HepG2 (cell line): Measurements from ENCODE around the gene RTF1.

ENCODE experiments used
- GABPA ChIP-seq, 2 experiments: IDR thresholded peaks; 2 replicates each; pipeline ENCODE4 v1.6.1; 2011 to 2016; ENCODE audit warnings: low read depth in 2 of 2, low read length in 1 of 2, missing biosample characterization in 1 of 2, missing genetic modification characterization in 1 of 2
- NFE2 ChIP-seq: sonication (generic); formaldehyde crosslinking; IDR thresholded peaks from 2 replicates; pipeline ENCODE4 v1.4.0; 2020; ENCODE audit warnings: missing genetic modification reagents
- POLR2AphosphoS5 ChIP-seq: IDR thresholded peaks from 2 replicates; pipeline ENCODE4 v1.6.1; 2012; ENCODE audit warnings: low read depth, low read length
- TF ChIP-seq, protein P1 (sequence below): sonication (generic); formaldehyde crosslinking; IDR thresholded peaks from 2 replicates; pipeline ENCODE4 v1.5.0; 2020; ENCODE audit warnings: mild to moderate bottlenecking, missing genetic modification reagents, moderate library complexity
- TF ChIP-seq, protein P2 (sequence below), 2 experiments: sonication (generic) in 1 of 2; formaldehyde crosslinking in 1 of 2; IDR thresholded peaks; 2 replicates each; pipeline versions ENCODE4 v1.6.1 to v1.9.0; 2014 to 2022; ENCODE audit warnings: antibody characterized with exemption in 1 of 2, borderline replicate concordance in 1 of 2, inconsistent platforms in 1 of 2, low read depth in 1 of 2, missing genetic modification reagents in 1 of 2

DNA sequence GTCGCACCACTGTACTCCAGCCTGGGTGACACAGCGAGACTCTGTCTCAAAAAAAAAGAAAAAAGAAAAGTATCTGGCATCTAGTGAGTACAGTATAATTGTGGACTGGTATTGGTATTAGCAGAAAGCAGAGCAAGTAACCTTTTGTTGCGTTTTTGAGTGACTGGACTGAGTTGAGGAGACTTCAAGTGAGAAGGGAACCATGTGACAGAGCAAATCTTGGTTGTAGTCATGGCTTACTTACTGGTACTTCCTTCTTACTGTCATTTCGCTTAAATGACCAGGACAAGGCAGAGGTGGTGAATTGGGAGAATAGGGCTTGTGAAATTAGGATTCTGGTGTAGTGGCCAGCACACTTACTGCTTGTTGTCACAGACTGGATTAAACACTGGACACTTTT lies 20.6 kb downstream of the RTF1 start:
- TF ChIP-seq, protein P1, sequence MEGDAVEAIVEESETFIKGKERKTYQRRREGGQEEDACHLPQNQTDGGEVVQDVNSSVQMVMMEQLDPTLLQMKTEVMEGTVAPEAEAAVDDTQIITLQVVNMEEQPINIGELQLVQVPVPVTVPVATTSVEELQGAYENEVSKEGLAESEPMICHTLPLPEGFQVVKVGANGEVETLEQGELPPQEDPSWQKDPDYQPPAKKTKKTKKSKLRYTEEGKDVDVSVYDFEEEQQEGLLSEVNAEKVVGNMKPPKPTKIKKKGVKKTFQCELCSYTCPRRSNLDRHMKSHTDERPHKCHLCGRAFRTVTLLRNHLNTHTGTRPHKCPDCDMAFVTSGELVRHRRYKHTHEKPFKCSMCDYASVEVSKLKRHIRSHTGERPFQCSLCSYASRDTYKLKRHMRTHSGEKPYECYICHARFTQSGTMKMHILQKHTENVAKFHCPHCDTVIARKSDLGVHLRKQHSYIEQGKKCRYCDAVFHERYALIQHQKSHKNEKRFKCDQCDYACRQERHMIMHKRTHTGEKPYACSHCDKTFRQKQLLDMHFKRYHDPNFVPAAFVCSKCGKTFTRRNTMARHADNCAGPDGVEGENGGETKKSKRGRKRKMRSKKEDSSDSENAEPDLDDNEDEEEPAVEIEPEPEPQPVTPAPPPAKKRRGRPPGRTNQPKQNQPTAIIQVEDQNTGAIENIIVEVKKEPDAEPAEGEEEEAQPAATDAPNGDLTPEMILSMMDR (CRISPR knock-in tag): no peak
- TF ChIP-seq GABPA (IDR thresholded peaks at IDR 0.05; ENCODE audit: low read depth, low read length) (no peak), GABPA (CRISPR knock-in tag; IDR thresholded peaks at IDR 0.05; ENCODE audit: low read depth) (no peak), NFE2 (no peak), POLR2AphosphoS5 (no peak)
- TF ChIP-seq, protein P2, sequence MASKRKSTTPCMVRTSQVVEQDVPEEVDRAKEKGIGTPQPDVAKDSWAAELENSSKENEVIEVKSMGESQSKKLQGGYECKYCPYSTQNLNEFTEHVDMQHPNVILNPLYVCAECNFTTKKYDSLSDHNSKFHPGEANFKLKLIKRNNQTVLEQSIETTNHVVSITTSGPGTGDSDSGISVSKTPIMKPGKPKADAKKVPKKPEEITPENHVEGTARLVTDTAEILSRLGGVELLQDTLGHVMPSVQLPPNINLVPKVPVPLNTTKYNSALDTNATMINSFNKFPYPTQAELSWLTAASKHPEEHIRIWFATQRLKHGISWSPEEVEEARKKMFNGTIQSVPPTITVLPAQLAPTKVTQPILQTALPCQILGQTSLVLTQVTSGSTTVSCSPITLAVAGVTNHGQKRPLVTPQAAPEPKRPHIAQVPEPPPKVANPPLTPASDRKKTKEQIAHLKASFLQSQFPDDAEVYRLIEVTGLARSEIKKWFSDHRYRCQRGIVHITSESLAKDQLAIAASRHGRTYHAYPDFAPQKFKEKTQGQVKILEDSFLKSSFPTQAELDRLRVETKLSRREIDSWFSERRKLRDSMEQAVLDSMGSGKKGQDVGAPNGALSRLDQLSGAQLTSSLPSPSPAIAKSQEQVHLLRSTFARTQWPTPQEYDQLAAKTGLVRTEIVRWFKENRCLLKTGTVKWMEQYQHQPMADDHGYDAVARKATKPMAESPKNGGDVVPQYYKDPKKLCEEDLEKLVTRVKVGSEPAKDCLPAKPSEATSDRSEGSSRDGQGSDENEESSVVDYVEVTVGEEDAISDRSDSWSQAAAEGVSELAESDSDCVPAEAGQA (IDR thresholded peaks at IDR 0.05; ENCODE audit: low read depth): no peak
- TF ChIP-seq, protein P2 (CRISPR knock-in tag; IDR thresholded peaks at IDR 0.05; ENCODE audit: borderline replicate concordance): no peak
